Measurements from ENCODE around the gene ALPP.
"Not testable (repeated sequence)": the region's sequence is repeated elsewhere in the genome, so short reads cannot be mapped to it uniquely, and the experiment has no call there.

DNA sequence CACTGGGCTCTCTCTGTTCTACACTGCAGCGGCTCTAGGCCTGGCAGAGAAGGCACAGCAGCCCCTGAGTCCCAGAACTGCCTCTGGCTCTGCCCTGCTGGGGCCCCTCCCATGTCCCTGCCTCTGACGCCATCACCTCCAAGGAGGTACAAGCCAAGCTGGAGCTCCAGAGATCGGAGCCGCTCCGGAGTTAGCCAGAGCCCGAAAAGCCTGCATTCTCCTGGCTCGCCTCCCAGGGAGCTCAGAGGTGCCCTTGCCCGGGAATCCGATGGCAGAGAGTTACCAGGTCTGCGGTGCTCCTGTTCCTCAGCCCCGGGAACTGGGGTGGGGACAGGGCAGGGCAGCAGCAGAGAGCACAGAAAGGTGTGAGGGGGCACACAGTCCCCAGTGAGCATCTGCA, 46.9 kb upstream of the ALPP start:
- TF ChIP-seq POLR2A (IDR thresholded peaks at IDR 0.05): not testable (repeated sequence)
- TF ChIP-seq, protein P1, sequence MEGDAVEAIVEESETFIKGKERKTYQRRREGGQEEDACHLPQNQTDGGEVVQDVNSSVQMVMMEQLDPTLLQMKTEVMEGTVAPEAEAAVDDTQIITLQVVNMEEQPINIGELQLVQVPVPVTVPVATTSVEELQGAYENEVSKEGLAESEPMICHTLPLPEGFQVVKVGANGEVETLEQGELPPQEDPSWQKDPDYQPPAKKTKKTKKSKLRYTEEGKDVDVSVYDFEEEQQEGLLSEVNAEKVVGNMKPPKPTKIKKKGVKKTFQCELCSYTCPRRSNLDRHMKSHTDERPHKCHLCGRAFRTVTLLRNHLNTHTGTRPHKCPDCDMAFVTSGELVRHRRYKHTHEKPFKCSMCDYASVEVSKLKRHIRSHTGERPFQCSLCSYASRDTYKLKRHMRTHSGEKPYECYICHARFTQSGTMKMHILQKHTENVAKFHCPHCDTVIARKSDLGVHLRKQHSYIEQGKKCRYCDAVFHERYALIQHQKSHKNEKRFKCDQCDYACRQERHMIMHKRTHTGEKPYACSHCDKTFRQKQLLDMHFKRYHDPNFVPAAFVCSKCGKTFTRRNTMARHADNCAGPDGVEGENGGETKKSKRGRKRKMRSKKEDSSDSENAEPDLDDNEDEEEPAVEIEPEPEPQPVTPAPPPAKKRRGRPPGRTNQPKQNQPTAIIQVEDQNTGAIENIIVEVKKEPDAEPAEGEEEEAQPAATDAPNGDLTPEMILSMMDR (IDR thresholded peaks at IDR 0.05): not testable (repeated sequence)

Data from testis (tissue), 2 donors.